Body of pancreas (tissue), 4 donors: ENCODE measurements around the gene KBTBD7.

Experiments
- CTCF ChIP-seq, 7 experiments: fragments of 450-650 bp in 4 of 7; fragments of 200-600 bp in 3 of 7; sonication (generic) in 3 of 7; IDR thresholded peaks; one replicate each; pipeline ENCODE4 v1.5.1; 2016 to 2019; ENCODE audit warnings: antibody characterized with exemption in 7 of 7
- POLR2A ChIP-seq, 3 donors: fragments of 450-650 bp; IDR thresholded peaks; one replicate each; pipeline ENCODE4 v1.6.1; 2016; ENCODE audit warnings: antibody characterized with exemption in 3 of 3, mild to moderate bottlenecking in 2 of 3

- TF ChIP-seq CTCF (IDR thresholded peaks at IDR 0.05) (no peak), POLR2A (IDR thresholded peaks at IDR 0.05) (no peak)
Measured at GRCh38 chr13:41193469-41193868, 900 bp downstream of the KBTBD7 start.
